ENCODE results near the gene SLC38A3. TPM values are rescaled to one million over a fixed set of nuclear protein-coding genes. Genes with fewer than 3 reads are reported as not detected.
"Not testable (repeated sequence)": the region's sequence is repeated elsewhere in the genome, so short reads cannot be mapped to it uniquely, and the experiment has no call there.

Gene SLC38A3
- total RNA-seq, 2 experiments from 2014 or later = not detected

DNA sequence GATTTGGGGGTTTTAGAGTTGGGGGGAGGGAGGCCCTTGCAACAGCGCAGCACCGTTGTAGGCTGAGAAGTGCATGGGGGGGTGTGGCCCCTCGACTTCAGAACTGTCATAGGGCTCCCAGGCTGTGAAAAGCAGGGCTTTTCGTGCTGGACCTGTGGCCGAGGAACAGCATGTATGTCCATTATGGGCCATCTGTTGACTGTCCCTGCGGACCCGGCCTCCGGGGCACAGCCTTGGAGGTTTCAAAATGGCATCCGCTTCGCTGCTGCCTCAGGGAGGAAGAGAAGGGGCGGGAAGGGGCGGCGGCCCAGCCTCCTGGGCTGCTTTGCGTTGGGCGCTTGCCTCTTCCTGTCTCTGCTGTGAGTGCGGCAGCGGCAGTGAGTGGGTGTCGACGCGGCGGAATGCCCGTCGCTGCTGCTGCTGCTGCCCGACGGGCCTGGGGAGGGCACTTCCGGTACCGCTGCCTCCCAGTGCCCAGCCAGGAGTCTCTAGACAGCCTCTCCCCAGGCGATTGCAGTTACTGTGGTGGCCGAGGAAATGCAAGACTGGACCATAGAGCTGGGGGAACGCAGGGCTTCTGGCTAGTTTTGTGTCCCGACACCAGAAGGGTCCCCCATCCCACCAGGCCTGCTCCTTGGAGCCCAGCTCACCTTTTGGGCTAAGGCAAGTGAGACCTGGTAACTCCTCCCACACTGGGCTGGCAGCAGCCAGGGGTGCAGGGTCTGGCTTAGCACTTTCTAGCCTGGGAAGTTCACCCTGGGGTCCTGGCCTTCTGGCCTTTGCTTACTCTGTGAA lies 32.9 kb downstream of the SLC38A3 start:
- ChIA-PET CTCF (interaction anchor here (0.7 to 6.7 kb wide), 4 partner anchors 7 to 43 kb away, joined by 3 to 122 read pairs (median 4); no protein-coding TSS in a partner anchor), POLR2A (interaction anchor here (0.7 to 3.6 kb wide), 7 partner anchors 9 to 103 kb away, joined by 3 to 24 read pairs (median 5); partner anchors contain the start of genes HYAL3, NAA80 and RASSF1)
- peaks cover 48% of the 10 kb centered on the region for H3K36me3 Mint-ChIP-seq (ENCODE audit: low read depth)
- no peaks in the 10 kb centered on the region for H3K9me3 Mint-ChIP-seq (ENCODE audit: insufficient read depth)
- H3K4me1 Mint-ChIP-seq (ENCODE audit: low read depth) = peaks cover 63% of the 10 kb centered on the region
- ATAC-seq = peak; percentile 56
- peak overlapping the region; percentile 99 for H3K4me3 Mint-ChIP-seq
- peak; percentile 93 for DNase-seq
- peak overlapping the region; percentile 93 for H3K27ac Mint-ChIP-seq
- no peaks in the 10 kb centered on the region for H3K27me3 Mint-ChIP-seq (ENCODE audit: low read depth)

GRCh38 chr3:50238549-50239026 lies 33.5 kb downstream of the SLC38A3 start:
- H3K4me3 Mint-ChIP-seq = peak overlapping the region; percentile 99
- H3K27me3 Mint-ChIP-seq (ENCODE audit: low read depth) = no peaks in the 10 kb centered on the region
- H3K4me1 Mint-ChIP-seq (ENCODE audit: low read depth) = peaks cover 67% of the 10 kb centered on the region
- ATAC-seq (no peak), DNase-seq (no peak)
- peaks cover 50% of the 10 kb centered on the region for H3K36me3 Mint-ChIP-seq (ENCODE audit: low read depth)
- POLR2A ChIA-PET = interaction anchor here (1.0 to 3.6 kb wide), 4 partner anchors 8 to 61 kb away, joined by 3 to 24 read pairs (median 12); partner anchors contain the start of genes HYAL3 and NAA80
- H3K27ac Mint-ChIP-seq = peak overlapping the region; percentile 93
- CTCF ChIA-PET = interaction anchor here (1.0 to 6.7 kb wide), 2 partner anchors 6 to 44 kb away, joined by 3 to 122 read pairs; no protein-coding TSS in a partner anchor
- H3K9me3 Mint-ChIP-seq (ENCODE audit: insufficient read depth) = no peaks in the 10 kb centered on the region

GRCh38 chr3:50239649-50240048 lies 34.6 kb downstream of the SLC38A3 start:
- peaks cover 72% of the 10 kb centered on the region for H3K4me1 Mint-ChIP-seq (ENCODE audit: low read depth)

DNA sequence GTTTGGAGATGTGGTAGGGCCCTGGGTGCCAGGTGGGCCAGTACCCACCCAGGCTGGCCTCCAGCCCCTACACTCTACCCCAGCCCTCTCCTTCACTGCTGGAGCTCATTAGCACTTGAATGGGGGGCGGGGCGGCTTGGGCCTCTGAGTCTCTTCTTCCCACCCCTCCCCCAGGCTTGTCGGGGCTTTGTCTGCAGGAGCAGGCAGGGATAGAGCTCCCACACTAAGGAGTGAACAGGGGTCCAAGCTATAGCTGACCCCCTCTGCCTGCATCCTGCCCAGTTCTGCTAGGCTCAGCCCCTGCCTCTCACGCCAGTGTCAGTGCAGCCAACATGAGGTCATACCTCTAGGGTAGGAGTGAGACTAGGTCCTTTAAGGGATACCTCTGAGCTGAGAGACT lies 36.1 kb downstream of the SLC38A3 start:
- no peak for ATAC-seq
- no peak for DNase-seq
- H3K4me3 Mint-ChIP-seq = peak overlapping the region; percentile 71
- H3K4me1 Mint-ChIP-seq (ENCODE audit: low read depth) = peaks cover 76% of the 10 kb centered on the region
- peaks cover 59% of the 10 kb centered on the region for H3K36me3 Mint-ChIP-seq (ENCODE audit: low read depth)
- no peaks in the 10 kb centered on the region for H3K9me3 Mint-ChIP-seq (ENCODE audit: insufficient read depth)
- ChIA-PET CTCF (interaction anchor here (1.0 to 4.1 kb wide), 2 partner anchors 13 to 46 kb away, joined by 3 to 55 read pairs; no protein-coding TSS in a partner anchor), POLR2A (interaction anchor here (1.0 to 4.0 kb wide), 3 partner anchors 13 to 96 kb away, joined by 3 to 17 read pairs (median 4); partner anchors contain the start of gene IFRD2)
- peak overlapping the region; percentile 95 for H3K27ac Mint-ChIP-seq
- no peaks in the 10 kb centered on the region for H3K27me3 Mint-ChIP-seq (ENCODE audit: low read depth)

More at GRCh38 chr3:50239649-50240048, 34.6 kb downstream of the SLC38A3 start:
- DNase-seq = no peak
- peak overlapping the region; percentile 99 for H3K4me3 Mint-ChIP-seq
- no peaks in the 10 kb centered on the region for H3K27me3 Mint-ChIP-seq (ENCODE audit: low read depth)
- peaks cover 57% of the 10 kb centered on the region for H3K36me3 Mint-ChIP-seq (ENCODE audit: low read depth)
- ChIA-PET CTCF (interaction anchor here (0.8 to 0.9 kb wide), 2 partner anchors 13 to 45 kb away, joined by 3 to 4 read pairs; no protein-coding TSS in a partner anchor), POLR2A (no interaction called here)
- ATAC-seq = no peak
- H3K9me3 Mint-ChIP-seq (ENCODE audit: insufficient read depth) = no peaks in the 10 kb centered on the region
- H3K27ac Mint-ChIP-seq = peak overlapping the region; percentile 93

DNA sequence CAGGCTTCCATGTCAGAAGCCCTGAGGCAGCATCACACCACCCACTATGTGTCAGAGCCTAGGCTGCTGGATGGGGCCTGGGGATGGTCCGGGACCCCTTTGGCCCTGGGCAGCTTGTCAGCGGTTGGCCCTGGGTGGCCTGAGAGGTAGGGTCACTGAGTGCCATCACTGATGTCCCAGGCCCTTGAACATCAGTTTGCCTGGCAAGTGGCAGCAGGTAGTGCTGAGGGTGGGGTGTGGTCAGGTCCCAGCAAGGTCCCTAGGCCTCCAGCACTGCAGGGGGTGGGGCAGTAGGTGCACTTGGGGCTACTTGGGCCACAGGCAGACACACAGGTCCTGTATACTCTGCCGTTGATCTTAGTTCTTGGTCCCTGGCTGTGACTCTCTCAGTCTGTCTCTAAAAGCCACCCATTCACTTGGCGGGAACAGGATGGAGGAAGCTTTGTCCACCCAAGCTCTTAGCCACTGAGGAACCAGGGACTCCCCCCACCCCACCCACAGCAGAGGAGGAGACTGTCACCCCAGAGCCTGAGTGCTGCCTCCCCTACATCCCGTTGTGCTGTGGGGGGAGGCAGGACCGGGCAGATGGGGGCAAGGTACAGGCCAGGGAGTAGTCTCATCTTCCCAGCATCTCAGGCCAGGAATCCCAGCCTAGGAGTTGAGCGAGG lies 36.8 kb downstream of the SLC38A3 start:
- Mint-ChIP-seq H3K9me3 (ENCODE audit: insufficient read depth) (no peaks in the 10 kb centered on the region), H3K4me1 (ENCODE audit: low read depth) (peaks cover 83% of the 10 kb centered on the region), H3K27ac (peak overlapping the region; percentile 95), H3K27me3 (ENCODE audit: low read depth) (no peaks in the 10 kb centered on the region), H3K4me3 (peak overlapping the region; percentile 71), H3K36me3 (ENCODE audit: low read depth) (peaks cover 57% of the 10 kb centered on the region)
- ATAC-seq (no peak), DNase-seq (peak; percentile 43)
- CTCF ChIA-PET = interaction anchor here (0.5 to 4.1 kb wide), 5 partner anchors 14 to 303 kb away, joined by 3 to 55 read pairs (median 3); no protein-coding TSS in a partner anchor
- POLR2A ChIA-PET = interaction anchor here (1.0 to 4.0 kb wide), 4 partner anchors 14 to 96 kb away, joined by 3 to 17 read pairs (median 4); partner anchors contain the start of gene IFRD2

DNA sequence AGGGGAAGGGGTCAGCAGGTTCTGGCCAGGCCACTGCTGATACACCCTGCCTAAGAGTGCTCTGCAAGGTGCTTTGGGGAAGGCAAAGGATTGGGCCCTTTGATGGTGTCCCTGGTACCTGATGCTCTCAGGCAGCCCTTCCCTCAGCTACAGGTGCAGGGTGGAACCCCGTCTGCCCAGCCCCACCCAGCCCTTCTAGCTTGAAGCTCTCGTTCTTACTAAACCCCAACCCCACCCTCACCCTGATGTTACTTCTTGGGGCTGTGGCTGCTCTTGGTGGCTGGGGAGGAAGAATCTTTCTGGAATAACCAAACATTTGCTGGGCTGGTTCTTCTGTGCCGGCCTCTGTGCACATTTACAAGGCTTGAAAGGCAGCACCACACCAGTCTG lies 37.3 kb downstream of the SLC38A3 start:
- ChIA-PET POLR2A (interaction anchor here (1.0 to 4.0 kb wide), 2 partner anchors 14 to 48 kb away, joined by 3 to 17 read pairs; no protein-coding TSS in a partner anchor), CTCF (interaction anchor here (0.9 to 5.0 kb wide), 7 partner anchors 7 to 79 kb away, joined by 3 to 122 read pairs (median 10); partner anchors contain the start of gene GNAI2)
- Mint-ChIP-seq H3K4me1 (ENCODE audit: low read depth) (peaks cover 88% of the 10 kb centered on the region), H3K4me3 (peak overlapping the region; percentile 71), H3K9me3 (ENCODE audit: insufficient read depth) (no peaks in the 10 kb centered on the region), H3K27me3 (ENCODE audit: low read depth) (no peaks in the 10 kb centered on the region), H3K27ac (peak overlapping the region; percentile 95), H3K36me3 (ENCODE audit: low read depth) (peaks cover 55% of the 10 kb centered on the region)
- no peak for ATAC-seq
- DNase-seq = peak; percentile 35

- ChIA-PET CTCF (interaction anchor here (0.6 to 5.0 kb wide), 11 partner anchors 8 to 409 kb away, joined by 3 to 122 read pairs (median 6); partner anchors contain the start of gene GNAI2), POLR2A (interaction anchor here (1.1 to 4.0 kb wide), 2 partner anchors 15 to 49 kb away, joined by 3 to 17 read pairs; partner anchors contain the start of gene IFRD2)
- H3K27ac Mint-ChIP-seq = peak overlapping the region; percentile 95
- ATAC-seq (no peak), DNase-seq (peak; percentile 52)
- peak overlapping the region; percentile 71 for H3K4me3 Mint-ChIP-seq
- H3K9me3 Mint-ChIP-seq (ENCODE audit: insufficient read depth) = no peaks in the 10 kb centered on the region
- H3K36me3 Mint-ChIP-seq (ENCODE audit: low read depth) = peaks cover 51% of the 10 kb centered on the region
- no peaks in the 10 kb centered on the region for H3K27me3 Mint-ChIP-seq (ENCODE audit: low read depth)
- peaks cover 88% of the 10 kb centered on the region for H3K4me1 Mint-ChIP-seq (ENCODE audit: low read depth)
Measured at GRCh38 chr3:50242851-50243542, 37.9 kb downstream of the SLC38A3 start.

GRCh38 chr3:50243543-50243895 lies 38.4 kb downstream of the SLC38A3 start:
- Mint-ChIP-seq H3K4me1 (ENCODE audit: low read depth) (peaks cover 89% of the 10 kb centered on the region), H3K27ac (peak overlapping the region; percentile 95), H3K4me3 (no peak overlapping the region), H3K9me3 (ENCODE audit: insufficient read depth) (no peaks in the 10 kb centered on the region), H3K27me3 (ENCODE audit: low read depth) (no peaks in the 10 kb centered on the region), H3K36me3 (ENCODE audit: low read depth) (peaks cover 48% of the 10 kb centered on the region)
- ATAC-seq (no peak), DNase-seq (no peak)
- ChIA-PET POLR2A (interaction anchor here (0.6 to 4.0 kb wide), 3 partner anchors 8 to 48 kb away, joined by 3 to 17 read pairs (median 3); partner anchors contain the start of genes GNAI2 and IFRD2), CTCF (interaction anchor here (0.6 to 5.0 kb wide), 11 partner anchors 8 to 408 kb away, joined by 3 to 122 read pairs (median 6); partner anchors contain the start of gene GNAI2)

GRCh38 chr3:50244813-50245212 lies 39.7 kb downstream of the SLC38A3 start:
- not testable (repeated sequence) for ATAC-seq; H3K9me3 Mint-ChIP-seq (ENCODE audit: insufficient read depth); DNase-seq; H3K27me3 Mint-ChIP-seq (ENCODE audit: low read depth)
- H3K4me1 Mint-ChIP-seq (ENCODE audit: low read depth) = peaks cover 83% of the 10 kb centered on the region
- CTCF ChIA-PET = interaction anchor here (1.8 to 5.0 kb wide), 3 partner anchors 10 to 19 kb away, joined by 6 to 122 read pairs (median 55); partner anchors contain the start of gene GNAI2
- POLR2A ChIA-PET = interaction anchor here (2.7 to 4.0 kb wide), 2 partner anchors 17 kb away, joined by 17 to 23 read pairs; no protein-coding TSS in a partner anchor
- peak overlapping the region; percentile 76 for H3K4me3 Mint-ChIP-seq
- peaks cover 41% of the 10 kb centered on the region for H3K36me3 Mint-ChIP-seq (ENCODE audit: low read depth)
- H3K27ac Mint-ChIP-seq = peak overlapping the region; percentile 91

GRCh38 chr3:50245251-50245745 lies 40.2 kb downstream of the SLC38A3 start:
- Mint-ChIP-seq H3K4me1 (ENCODE audit: low read depth) (peaks cover 78% of the 10 kb centered on the region), H3K36me3 (ENCODE audit: low read depth) (peaks cover 41% of the 10 kb centered on the region), H3K4me3 (peak overlapping the region; percentile 76), H3K27me3 (ENCODE audit: low read depth) (no peaks in the 10 kb centered on the region), H3K9me3 (ENCODE audit: insufficient read depth) (no peaks in the 10 kb centered on the region), H3K27ac (peak overlapping the region; percentile 91)
- CTCF ChIA-PET = interaction anchor here (5.0 kb wide), 1 partner anchor 10 kb away, joined by 122 read pairs; the partner anchor contains the start of gene GNAI2
- ATAC-seq (no peak), DNase-seq (no peak)
- POLR2A ChIA-PET = interaction anchor here (2.7 kb wide), 1 partner anchor 17 kb away, joined by 23 read pairs; no protein-coding TSS in a partner anchor
